HEK293 (cell line): ENCODE results near the gene NOC2L.

Source experiments
- PATZ1 ChIP-seq: fragments of 450-650 bp; formaldehyde crosslinking; IDR thresholded peaks from 2 replicates; pipeline ENCODE4 v1.5.1; 2016; ENCODE audit warnings: missing biosample characterization, missing genetic modification characterization
- YY1 ChIP-seq: fragments of 450-650 bp; formaldehyde crosslinking; IDR thresholded peaks from 2 replicates; pipeline ENCODE4 v1.5.1; 2018; ENCODE audit warnings: missing biosample characterization, missing genetic modification characterization
- ZBTB11 ChIP-seq: fragments of 450-650 bp; formaldehyde crosslinking; conservative IDR thresholded peaks from 2 replicates; pipeline ENCODE4 v1.5.1; 2016; ENCODE audit warnings: low read depth, missing biosample characterization, missing genetic modification characterization
- ZBTB44 ChIP-seq: fragments of 450-650 bp; IDR thresholded peaks from 2 replicates; pipeline ENCODE4 v1.5.1; 2018; ENCODE audit warnings: missing biosample characterization, mild to moderate bottlenecking, missing genetic modification characterization
- ZNF416 ChIP-seq: fragments of 450-650 bp; formaldehyde crosslinking; IDR thresholded peaks from 2 replicates; pipeline ENCODE4 v1.5.1; 2016; ENCODE audit warnings: missing biosample characterization, missing genetic modification characterization
- ZNF670 ChIP-seq: fragments of 450-650 bp; formaldehyde crosslinking; IDR thresholded peaks from 2 replicates; pipeline ENCODE4 v1.5.1; 2016; ENCODE audit warnings: missing biosample characterization, missing genetic modification characterization, low read depth
- ZNF704 ChIP-seq: fragments of 450-650 bp; formaldehyde crosslinking; IDR thresholded peaks from 2 replicates; pipeline ENCODE4 v1.5.1; 2016; ENCODE audit warnings: missing biosample characterization, missing genetic modification characterization
- ZNF830 ChIP-seq: fragments of 450-650 bp; IDR thresholded peaks from 2 replicates; pipeline ENCODE4 v1.5.0; 2018; ENCODE audit warnings: missing biosample characterization, missing genetic modification characterization, low read depth, mild to moderate bottlenecking, moderate library complexity

- TF ChIP-seq ZNF704 (tag by site-specific recombination) (no peak), ZBTB11 (tag by site-specific recombination) (no peak), ZNF670 (tag by site-specific recombination) (no peak), ZBTB44 (tag by site-specific recombination) (no peak), YY1 (tag by site-specific recombination) (no peak), ZNF830 (tag by site-specific recombination) (no peak), ZNF416 (tag by site-specific recombination) (no peak), PATZ1 (tag by site-specific recombination) (no peak)
Measured at GRCh38 chr1:985126-985525, 26.1 kb upstream of the NOC2L start.
